ENCODE measurements around the gene ZNF416. TPM values are rescaled to one million over a fixed set of nuclear protein-coding genes. Genes with fewer than 3 reads are reported as not detected.
A peak's percentile ranks its signal among the peaks of the same experiment; 100 is the strongest.

ZNF416 gene
- total and polyA plus RNA-seq, 10 donors, result 2.1 to 9.3 (median 5.1) TPM

- Histone ChIP-seq H3K4me1 (peaks cover 0 to 19% (median 13%) of the 10 kb centered on the region in 6 donors), H3K27me3 (replicated peaks in 1 of 7) (no peaks in the 10 kb centered on the region), H3K4me3 (peak within 1 kb of the TSS; percentile 75 to 96 (median 93)), H3K9me3 (peaks cover 13 to 78% (median 64%) of the 10 kb centered on the region in 8 donors), H3K36me3 (peaks cover 29 to 43% (median 36%) of the 10 kb centered on the region in 6 donors), H3K27ac (peak within 1 kb of the TSS; percentile 24 to 88 (median 79))
- 2 to 4% (median 2%) methylated on average over 47 to 64 of the region's 64 CpGs for WGBS, 5 donors
- intact Hi-C loops (cut with DNase I; ENCODE audit: low total_unique reads), result no loop called here
- DNase-seq, result peak; percentile 97
- TF ChIP-seq, protein P1, sequence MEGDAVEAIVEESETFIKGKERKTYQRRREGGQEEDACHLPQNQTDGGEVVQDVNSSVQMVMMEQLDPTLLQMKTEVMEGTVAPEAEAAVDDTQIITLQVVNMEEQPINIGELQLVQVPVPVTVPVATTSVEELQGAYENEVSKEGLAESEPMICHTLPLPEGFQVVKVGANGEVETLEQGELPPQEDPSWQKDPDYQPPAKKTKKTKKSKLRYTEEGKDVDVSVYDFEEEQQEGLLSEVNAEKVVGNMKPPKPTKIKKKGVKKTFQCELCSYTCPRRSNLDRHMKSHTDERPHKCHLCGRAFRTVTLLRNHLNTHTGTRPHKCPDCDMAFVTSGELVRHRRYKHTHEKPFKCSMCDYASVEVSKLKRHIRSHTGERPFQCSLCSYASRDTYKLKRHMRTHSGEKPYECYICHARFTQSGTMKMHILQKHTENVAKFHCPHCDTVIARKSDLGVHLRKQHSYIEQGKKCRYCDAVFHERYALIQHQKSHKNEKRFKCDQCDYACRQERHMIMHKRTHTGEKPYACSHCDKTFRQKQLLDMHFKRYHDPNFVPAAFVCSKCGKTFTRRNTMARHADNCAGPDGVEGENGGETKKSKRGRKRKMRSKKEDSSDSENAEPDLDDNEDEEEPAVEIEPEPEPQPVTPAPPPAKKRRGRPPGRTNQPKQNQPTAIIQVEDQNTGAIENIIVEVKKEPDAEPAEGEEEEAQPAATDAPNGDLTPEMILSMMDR (IDR thresholded peaks at IDR 0.05 in 8 of 11, conservative IDR thresholded peaks at IDR 0.05 in 3 of 11), result peak in 8 of 11 experiments; percentile 4 to 53 (median 30)
- TF ChIP-seq POLR2AphosphoS5 (IDR thresholded peaks at IDR 0.05) (peak; percentile 80 to 86 (median 85)), POLR2A (IDR thresholded peaks at IDR 0.05) (no peak)
Measured at GRCh38 chr19:57613941-57614743, 35.4 kb upstream of the ZNF416 start, which contains the start of gene ZNF134. ZNF134 (plus strand) TSS chr19:57614242; CDS start chr19:57619469, 5,227 bp downstream.

DNA sequence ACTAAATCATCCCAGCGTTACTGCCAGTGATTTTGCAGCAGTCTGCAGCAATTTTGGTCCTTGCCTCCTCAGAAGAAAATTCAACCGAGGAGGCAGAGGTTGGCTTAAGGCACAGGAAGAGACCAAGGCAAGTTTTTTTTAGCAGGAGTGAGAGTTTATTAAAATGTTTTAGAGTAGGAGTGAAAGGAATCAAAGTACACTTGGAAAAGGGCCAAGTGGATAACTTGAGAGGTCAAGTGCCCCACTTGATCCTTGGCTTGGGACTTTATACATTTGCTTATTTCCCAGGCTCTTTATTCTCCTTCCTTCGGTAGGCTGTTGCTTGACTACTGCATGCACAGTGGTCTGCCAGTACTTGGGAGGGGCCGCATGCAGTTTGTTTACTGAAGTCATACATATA is 32.4 kb upstream of the ZNF416 start:
- intact Hi-C loops (cut with DNase I; ENCODE audit: low total_unique reads), result no loop called here
- H3K4me1 ChIP-seq, result peaks cover 0 to 19% (median 13%) of the 10 kb centered on the region in 6 donors
- H3K27me3 ChIP-seq (replicated peaks in 1 of 7), result no peaks in the 10 kb centered on the region
- no peak overlapping the region for H3K4me3 ChIP-seq
- peaks cover 4 to 38% (median 19%) of the 10 kb centered on the region in 6 donors for H3K36me3 ChIP-seq
- peaks cover 0 to 78% (median 63%) of the 10 kb centered on the region in 8 donors for H3K9me3 ChIP-seq
- no peak overlapping the region for H3K27ac ChIP-seq
- DNase-seq, result no peak
- TF ChIP-seq POLR2AphosphoS5 (IDR thresholded peaks at IDR 0.05) (no peak), POLR2A (IDR thresholded peaks at IDR 0.05) (no peak)
- TF ChIP-seq, protein P1 (IDR thresholded peaks at IDR 0.05 in 8 of 11, conservative IDR thresholded peaks at IDR 0.05 in 3 of 11), result no peak
- WGBS, 5 donors, result 72 to 85% (median 77%) methylated on average over 4 of the region's 4 CpGs

DNA sequence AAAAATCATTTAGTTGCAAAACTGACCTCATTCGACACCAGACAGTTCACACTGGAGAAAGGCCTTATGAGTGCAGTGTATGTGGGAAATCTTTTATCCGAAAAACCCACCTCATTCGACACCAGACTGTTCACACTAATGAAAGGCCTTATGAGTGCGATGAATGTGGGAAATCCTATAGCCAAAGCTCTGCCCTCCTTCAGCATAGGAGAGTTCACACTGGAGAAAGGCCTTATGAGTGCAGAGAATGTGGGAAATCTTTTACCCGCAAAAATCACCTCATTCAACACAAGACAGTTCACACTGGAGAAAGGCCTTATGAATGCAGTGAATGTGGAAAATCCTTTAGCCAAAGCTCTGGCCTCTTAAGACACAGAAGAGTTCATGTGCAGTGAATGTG is 28.2 kb upstream of the ZNF416 start:
- no peak for DNase-seq
- no peak overlapping the region for H3K4me3 ChIP-seq
- WGBS, 5 donors, result 96 to 98% (median 97%) methylated on average over 5 of the region's 5 CpGs
- no peaks in the 10 kb centered on the region for H3K27me3 ChIP-seq (replicated peaks in 1 of 7)
- peaks cover 0 to 99% (median 89%) of the 10 kb centered on the region in 8 donors for H3K9me3 ChIP-seq
- H3K27ac ChIP-seq, result no peak overlapping the region
- peaks cover 0 to 68% (median 39%) of the 10 kb centered on the region in 6 donors for H3K36me3 ChIP-seq
- H3K4me1 ChIP-seq, result no peaks in the 10 kb centered on the region
- TF ChIP-seq, protein P1 (IDR thresholded peaks at IDR 0.05 in 8 of 11, conservative IDR thresholded peaks at IDR 0.05 in 3 of 11), result no peak
- TF ChIP-seq POLR2A (IDR thresholded peaks at IDR 0.05) (no peak), POLR2AphosphoS5 (IDR thresholded peaks at IDR 0.05) (no peak)
- intact Hi-C loops (cut with DNase I; ENCODE audit: low total_unique reads), result no loop called here
